ENCODE results near the gene APP.
A peak's percentile ranks its signal among the peaks of the same experiment; 100 is the strongest.

Gene APP

GRCh38 chr21:26125433-26126167, 45.0 kb downstream of the APP start:
- no peak for DNase-seq

GRCh38 chr21:26124896-26125295, 45.7 kb downstream of the APP start:
- DNase-seq, result no peak

GRCh38 chr21:26124421-26124833, 46.1 kb downstream of the APP start:
- no peak for DNase-seq

- DNase-seq, result no peak
Measured at GRCh38 chr21:26123012-26123411, 47.6 kb downstream of the APP start.

- DNase-seq, result no peak
Measured at GRCh38 chr21:26120828-26121227, 49.7 kb downstream of the APP start.

- no peak for DNase-seq
Measured at GRCh38 chr21:26119906-26120305, 50.7 kb downstream of the APP start.

GRCh38 chr21:26118938-26119540, 51.5 kb downstream of the APP start:
- no peak for DNase-seq

GRCh38 chr21:26117972-26118367, 52.6 kb downstream of the APP start:
- DNase-seq, result peak in 1 of 2 experiments; percentile 51

- peak in 1 of 2 experiments; percentile 73 for DNase-seq
Measured at GRCh38 chr21:26117324-26117971, 53.1 kb downstream of the APP start.

- no peak for DNase-seq
Measured at GRCh38 chr21:26116456-26117011, 54.0 kb downstream of the APP start.

GRCh38 chr21:26115899-26116298, 54.7 kb downstream of the APP start:
- DNase-seq, result peak; percentile 20 to 65

GRCh38 chr21:26115305-26115704, 55.3 kb downstream of the APP start:
- DNase-seq, result peak; percentile 89 to 95

GRCh38 chr21:26112975-26113374, 57.6 kb downstream of the APP start:
- DNase-seq, result no peak

- DNase-seq, result no peak
Measured at GRCh38 chr21:26112127-26112742, 58.3 kb downstream of the APP start.

- no peak for DNase-seq
Measured at GRCh38 chr21:26110715-26111114, 59.9 kb downstream of the APP start.

GRCh38 chr21:26107429-26107828, 63.1 kb downstream of the APP start:
- DNase-seq, result peak in 1 of 2 experiments; percentile 37

- DNase-seq, result no peak
Measured at GRCh38 chr21:26106562-26106961, 64.0 kb downstream of the APP start.

- no peak for DNase-seq
Measured at GRCh38 chr21:26105819-26106218, 64.8 kb downstream of the APP start.

GRCh38 chr21:26100573-26100972, 70.0 kb downstream of the APP start:
- peak in 1 of 2 experiments; percentile 37 for DNase-seq

GRCh38 chr21:26099610-26100219, 70.9 kb downstream of the APP start:
- DNase-seq, result peak; percentile 31 to 81

- DNase-seq, result no peak
Measured at GRCh38 chr21:26098772-26099397, 71.7 kb downstream of the APP start.

- no peak for DNase-seq
Measured at GRCh38 chr21:26097475-26097874, 73.1 kb downstream of the APP start.

All from NCI-H1930 (cell line).